HG02642 (cell line): ENCODE measurements around the gene ULK1.
"Not testable (repeated sequence)": the region's sequence is repeated elsewhere in the genome, so short reads cannot be mapped to it uniquely, and the experiment has no call there.

Source experiments
- ATAC-seq: cut with Tn5 transposase; IDR thresholded peaks from one replicate; pipeline ENCODE4 v1.9.1; 2021; ENCODE audit warnings: mild to moderate bottlenecking; ENCODE audit not compliant: unreplicated experiment, poor library complexity

ULK1 gene

GRCh38 chr12:131861261-131862083 lies 33.0 kb upstream of the ULK1 start:
- no peak for ATAC-seq

- no peak for ATAC-seq
These were observed 32.4 kb upstream of the ULK1 start for GRCh38 chr12:131862084-131862441.

- no peak for ATAC-seq
These were observed 31.8 kb upstream of the ULK1 start for GRCh38 chr12:131862600-131862993.

GRCh38 chr12:131862994-131863710 lies 31.3 kb upstream of the ULK1 start:
- ATAC-seq: no peak

- no peak for ATAC-seq
These were observed 30.6 kb upstream of the ULK1 start for GRCh38 chr12:131863711-131864396.

GRCh38 chr12:131864469-131864868 lies 30.0 kb upstream of the ULK1 start:
- no peak for ATAC-seq

- no peak for ATAC-seq
These were observed 29.1 kb upstream of the ULK1 start for GRCh38 chr12:131865180-131865875.

GRCh38 chr12:131867471-131867870 lies 27.0 kb upstream of the ULK1 start:
- ATAC-seq: no peak

GRCh38 chr12:131867891-131868675 lies 26.3 kb upstream of the ULK1 start:
- no peak for ATAC-seq

- ATAC-seq: no peak
These were observed 24.5 kb upstream of the ULK1 start for GRCh38 chr12:131869871-131870418.

- no peak for ATAC-seq
These were observed 22.7 kb upstream of the ULK1 start for GRCh38 chr12:131871677-131872076.

- no peak for ATAC-seq
These were observed 22.0 kb upstream of the ULK1 start for GRCh38 chr12:131872154-131873051.

- ATAC-seq: no peak
These were observed 21.1 kb upstream of the ULK1 start for GRCh38 chr12:131873293-131873692.

GRCh38 chr12:131874972-131875371 lies 19.4 kb upstream of the ULK1 start:
- ATAC-seq: not testable (repeated sequence)

GRCh38 chr12:131877216-131877615 lies 17.2 kb upstream of the ULK1 start:
- ATAC-seq: not testable (repeated sequence)

GRCh38 chr12:131878436-131878835 lies 16.0 kb upstream of the ULK1 start:
- not testable (repeated sequence) for ATAC-seq

- ATAC-seq: no peak
These were observed 11.5 kb upstream of the ULK1 start for GRCh38 chr12:131882804-131883520.

- ATAC-seq: no peak
These were observed 10.9 kb upstream of the ULK1 start for GRCh38 chr12:131883521-131883900.
